HCT116 (cell line): Measurements from ENCODE around the gene FAM171A2. TPM values are rescaled to one million over a fixed set of nuclear protein-coding genes. Genes with fewer than 3 reads are reported as not detected.

Experiments
- ATAC-seq: fragments of 200-7000 bp; cut with Tn5 transposase; 2 replicates; pipeline ENCODE4 v1.9.1; 2020; ENCODE audit warnings: mild to moderate bottlenecking, moderate library complexity
- BruUV-seq: library from RNA; stranded (reverse); fragments of 400-500 nt; replicated peaks from 2 replicates; lab custom pipeline; 2021; lab: Mats Ljungman, UMichigan
- CTCF ChIA-PET: fragments of 300-600 bp; sonication (Branson Sonifier 250); formaldehyde crosslinking; loops from one replicate; lab custom pipeline; 2021; ENCODE audit warnings: antibody characterized with exemption; lab: Charles Lee
- POLR2A ChIA-PET: fragments of 300-600, 350-600 bp; sonication (Branson Sonifier 250); formaldehyde crosslinking; loops from one replicate; lab custom pipeline; 2021; ENCODE audit warnings: antibody characterized with exemption; lab: Charles Lee
- RAD21 ChIA-PET, 2 experiments: fragments of 300-600 bp; sonication (Branson Sonifier 250); formaldehyde crosslinking; loops; one replicate each; lab custom pipeline; 2023; ENCODE audit warnings: low total read pairs in 2 of 2; ENCODE audit not compliant: uncharacterized antibody in 2 of 2, unreplicated experiment in 2 of 2, low non-redundant PET in 1 of 2; lab: Charles Lee
- DNase-seq: peaks from one replicate; pipeline ENCODE4 v3.0.0-alpha.2; 2010; ENCODE audit warnings: low read depth, low spot score
- H2AFZ ChIP-seq: fragments of 200-600 bp; shearing (Covaris generic), sonication (generic); 2 replicates; pipeline ENCODE4 v1.6.1; 2017; ENCODE audit warnings: low read depth, mixed run types, mixed read lengths, antibody characterized with exemption, low read length; ENCODE audit not compliant: poor library complexity, severe bottlenecking
- H3K27ac ChIP-seq: 2 replicates; pipeline ENCODE4 v1.5.1; 2012; ENCODE audit warnings: low read depth, low read length
- H3K27me3 ChIP-seq: fragments of 200-600 bp; sonication (generic); 2 replicates; pipeline ENCODE4 v1.6.1; 2016; ENCODE audit warnings: mixed run types, low read length, mixed read lengths; ENCODE audit not compliant: insufficient read depth
- H3K36me3 ChIP-seq, 2 experiments: fragments of 200-500 bp in 1 of 2; fragments of 200-600 bp in 1 of 2; sonication (Bioruptor generic) in 1 of 2; sonication (generic) in 1 of 2; 2 replicates each; pipeline versions ENCODE4 v1.5.1 to v1.6.1; 2014 to 2016; ENCODE audit warnings: low read length in 2 of 2, inconsistent platforms in 1 of 2, mixed read lengths in 1 of 2, mixed run types in 1 of 2; ENCODE audit not compliant: insufficient read depth in 2 of 2, control insufficient read depth in 1 of 2
- H3K4me1 ChIP-seq, 2 experiments: fragments of 200-600 bp in 1 of 2; sonication (generic) in 1 of 2; 2 replicates each; pipeline versions ENCODE4 v1.5.1 to v1.6.1; 2012 to 2017; ENCODE audit warnings: low read length in 2 of 2, inconsistent platforms in 1 of 2, mild to moderate bottlenecking in 1 of 2, mixed read lengths in 1 of 2, mixed run types in 1 of 2, moderate library complexity in 1 of 2; ENCODE audit not compliant: insufficient read depth in 2 of 2, control insufficient read depth in 1 of 2
- H3K4me2 ChIP-seq: fragments of 200-600 bp; sonication (generic); 2 replicates; pipeline ENCODE4 v1.6.1; 2017; ENCODE audit warnings: mixed run types, low read length, mixed read lengths
- H3K4me3 ChIP-seq, 2 experiments: fragments of 200-600 bp in 1 of 2; sonication (generic) in 1 of 2; replicated peaks in 1 of 2; 2 replicates each; pipeline ENCODE4 v1.5.1; 2011 to 2016; ENCODE audit warnings: low read length in 2 of 2, control low read depth in 1 of 2, low read depth in 1 of 2, mild to moderate bottlenecking in 1 of 2, mixed read lengths in 1 of 2, mixed run types in 1 of 2
- H3K79me2 ChIP-seq: fragments of 200-600 bp; sonication (generic); 2 replicates; pipeline ENCODE4 v1.6.1; 2017; ENCODE audit warnings: mild to moderate bottlenecking, mixed run types, low read length, moderate library complexity, mixed read lengths; ENCODE audit not compliant: insufficient read depth
- H3K9ac ChIP-seq: fragments of 200-600 bp; sonication (generic); 2 replicates; pipeline ENCODE4 v1.6.1; 2016; ENCODE audit warnings: low read length, mixed read lengths
- H3K9me2 ChIP-seq: fragments of 200-600 bp; sonication (generic), shearing (Covaris generic); 2 replicates; pipeline ENCODE4 v1.6.1; 2017; ENCODE audit warnings: mixed run types, mild to moderate bottlenecking, moderate library complexity; ENCODE audit not compliant: insufficient read depth
- H3K9me3 ChIP-seq, 2 experiments: fragments of 200-500 bp in 1 of 2; fragments of 200-600 bp in 1 of 2; sonication (Bioruptor generic) in 1 of 2; sonication (generic) in 1 of 2; 2 replicates each; pipeline ENCODE4 v1.6.1; 2014 to 2017; ENCODE audit warnings: low read length in 2 of 2, mixed read lengths in 2 of 2, inconsistent platforms in 1 of 2, low read depth in 1 of 2, mild to moderate bottlenecking in 1 of 2, mixed run types in 1 of 2, moderate library complexity in 1 of 2; ENCODE audit not compliant: control insufficient read depth in 1 of 2, insufficient read depth in 1 of 2
- H4K20me1 ChIP-seq: fragments of 200-600 bp; sonication (generic), shearing (Covaris generic); 2 replicates; pipeline ENCODE4 v1.6.1; 2017; ENCODE audit warnings: mixed run types, mild to moderate bottlenecking, moderate library complexity; ENCODE audit not compliant: insufficient read depth
- CBX3 ChIP-seq: IDR thresholded peaks from 2 replicates; pipeline ENCODE4 v1.6.1; 2012; ENCODE audit warnings: low read depth
- EGR1 ChIP-seq: IDR thresholded peaks from 2 replicates; pipeline ENCODE4 v1.6.1; 2012; ENCODE audit warnings: low read depth
- ELF1 ChIP-seq: IDR thresholded peaks from 2 replicates; pipeline ENCODE4 v1.6.1; 2012; ENCODE audit warnings: low read depth, borderline replicate concordance
- EZH2 ChIP-seq: fragments of 200-600 bp; sonication (generic); IDR thresholded peaks from 2 replicates; pipeline ENCODE4 v1.6.1; 2017; ENCODE audit warnings: antibody characterized with exemption, mixed run types
- EZH2phosphoT487 ChIP-seq: fragments of 200-600 bp; IDR thresholded peaks from 2 replicates; pipeline ENCODE4 v1.6.1; 2018; ENCODE audit warnings: antibody characterized with exemption, borderline replicate concordance
- FOSL1 ChIP-seq: IDR thresholded peaks from 2 replicates; pipeline ENCODE4 v1.6.1; 2012; ENCODE audit warnings: low read depth
- JUND ChIP-seq: IDR thresholded peaks from 2 replicates; pipeline ENCODE4 v1.6.1; 2012
- POLR2A ChIP-seq: IDR thresholded peaks from 2 replicates; pipeline ENCODE4 v1.7.0; 2011; ENCODE audit warnings: borderline replicate concordance; ENCODE audit not compliant: insufficient read depth, insufficient read length; ENCODE audit errors: extremely low read depth
- POLR2AphosphoS5 ChIP-seq: IDR thresholded peaks from 2 replicates; pipeline ENCODE4 v1.6.1; 2011; ENCODE audit warnings: mild to moderate bottlenecking, low read depth, low read length, moderate library complexity
- RAD21 ChIP-seq: IDR thresholded peaks from 2 replicates; pipeline ENCODE4 v1.6.1; 2012; ENCODE audit warnings: low read depth, mild to moderate bottlenecking
- SIN3A ChIP-seq: IDR thresholded peaks from 2 replicates; pipeline ENCODE4 v1.6.1; 2012; ENCODE audit warnings: low read depth
- SRF ChIP-seq: IDR thresholded peaks from 2 replicates; pipeline ENCODE4 v1.6.1; 2012; ENCODE audit warnings: low read depth
- TCF7L2 ChIP-seq: IDR thresholded peaks from 2 replicates; pipeline ENCODE4 v1.7.0; 2011; ENCODE audit warnings: borderline replicate concordance, inconsistent platforms; ENCODE audit not compliant: insufficient read depth, insufficient read length; ENCODE audit errors: extremely low read depth
- YY1 ChIP-seq: IDR thresholded peaks from 2 replicates; pipeline ENCODE4 v1.6.1; 2011; ENCODE audit warnings: low read length, low read depth, moderate library complexity, mild to moderate bottlenecking; ENCODE audit not compliant: insufficient replicate concordance; ENCODE audit errors: extremely low read depth
- ZFX ChIP-seq: fragments of 450-650 bp; IDR thresholded peaks from 2 replicates; pipeline ENCODE4 v1.6.1; 2017
- intact Hi-C: fragments of 100-400 bp; cut with micrococcal nuclease; formaldehyde crosslinking; loops from 2 replicates; pipeline ENCODE4 v1.10.0; 2022
- total RNA-seq: library from RNA; stranded (reverse); gene quantifications from one replicate; pipeline ENCODE4 v1.2.1, GENCODE V29; 2021; ENCODE audit not compliant: unreplicated experiment
- TF ChIP-seq, protein P1 (sequence below): IDR thresholded peaks from 2 replicates; pipeline ENCODE4 v1.6.1; 2012; ENCODE audit warnings: low read depth
- TF ChIP-seq, protein P2 (sequence below): IDR thresholded peaks from 2 replicates; pipeline ENCODE4 v1.6.1; 2011; ENCODE audit warnings: mild to moderate bottlenecking, low read length, moderate library complexity; ENCODE audit not compliant: insufficient replicate concordance; ENCODE audit errors: extremely low read depth
- TF ChIP-seq, protein P3 (sequence below): IDR thresholded peaks from 2 replicates; pipeline ENCODE4 v1.6.1; 2012
- TF ChIP-seq, protein P4 (sequence below): IDR thresholded peaks from 2 replicates; pipeline ENCODE4 v1.6.1; 2012
- TF ChIP-seq, protein P5 (sequence below), 3 experiments: fragments of 200-600 bp in 1 of 3; sonication (generic) in 1 of 3; IDR thresholded peaks in 2 of 3; conservative IDR thresholded peaks in 1 of 3; 2 replicates each; pipeline ENCODE4 v1.5.1; 2012 to 2017; ENCODE audit warnings: low read depth in 2 of 3, low read length in 2 of 3, antibody characterized with exemption in 1 of 3, borderline replicate concordance in 1 of 3, control low read depth in 1 of 3, mild to moderate bottlenecking in 1 of 3, mixed read lengths in 1 of 3, mixed run types in 1 of 3, moderate library complexity in 1 of 3; ENCODE audit not compliant: insufficient read depth in 1 of 3

Gene FAM171A2
- total RNA-seq, 1 experiment from 2014 or later = 18.0 TPM

DNA sequence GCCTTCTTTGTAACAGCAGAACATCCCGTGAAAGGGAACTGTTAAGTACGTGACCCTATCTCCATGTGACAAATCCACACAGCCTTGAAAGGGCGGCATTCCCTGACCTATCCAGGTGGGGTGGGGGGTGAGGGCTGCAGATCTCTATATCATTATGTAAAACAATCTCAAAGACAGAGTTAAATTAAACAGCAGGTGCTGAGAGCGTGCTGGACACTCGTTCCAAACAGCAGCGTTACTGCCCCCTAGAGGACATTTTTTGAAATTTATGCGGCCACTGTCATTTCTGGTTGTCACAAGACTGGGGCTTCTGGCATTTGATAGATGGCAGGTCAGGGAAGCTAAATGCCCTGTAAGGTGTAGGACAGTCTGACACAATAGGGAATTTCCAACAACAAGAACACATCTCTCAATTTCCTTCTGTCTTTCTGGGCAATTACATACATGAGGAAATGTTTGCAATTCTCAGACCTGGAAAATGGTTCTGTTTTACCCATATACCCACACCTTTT is 32.3 kb downstream of the FAM171A2 start:
- Histone ChIP-seq H2AFZ (peak overlapping the region; percentile 87), H3K27ac (no peak overlapping the region), H3K36me3 (no peaks in the 10 kb centered on the region), H3K9ac (no peak overlapping the region), H3K9me3 (no peaks in the 10 kb centered on the region), H3K79me2 (0 out of 2 replicates have a peak, but pooled peaks cover 2% of the 10 kb centered on the region), H3K9me2 (no peaks in the 10 kb centered on the region), H4K20me1 (no peaks in the 10 kb centered on the region), H3K4me1 (peaks cover 18 to 31% of the 10 kb centered on the region in 2 experiments), H3K4me2 (peak overlapping the region; percentile 55), H3K4me3 (no peak overlapping the region; a peak in 1 of 4 replicates), H3K27me3 (no peaks in the 10 kb centered on the region)
- ATAC-seq = peak; percentile 63
- intact Hi-C loops = loop anchor here (1.0 kb wide), 1 partner anchor 190 kb away; the partner anchor contains the start of gene HROB
- peak; percentile 79 for DNase-seq
- RAD21 ChIA-PET = no interaction called here
- BruUV-seq = no TSS peak
- CTCF ChIA-PET = interaction anchor here (0.8 to 2.3 kb wide), 17 partner anchors 14 to 191 kb away, joined by 3 to 13 read pairs (median 5); partner anchors contain the start of genes FAM171A2 and GRN
- POLR2A ChIA-PET = interaction anchor here (0.8 to 1.5 kb wide), 2 partner anchors 14 to 127 kb away, joined by 4 to 7 read pairs; partner anchors contain the start of gene GRN
- TF ChIP-seq SIN3A = no peak; the same call in 1 of the 2 replicates
- no peak for TF ChIP-seq POLR2AphosphoS5
- no peak for TF ChIP-seq SRF
- TF ChIP-seq, protein P1, sequence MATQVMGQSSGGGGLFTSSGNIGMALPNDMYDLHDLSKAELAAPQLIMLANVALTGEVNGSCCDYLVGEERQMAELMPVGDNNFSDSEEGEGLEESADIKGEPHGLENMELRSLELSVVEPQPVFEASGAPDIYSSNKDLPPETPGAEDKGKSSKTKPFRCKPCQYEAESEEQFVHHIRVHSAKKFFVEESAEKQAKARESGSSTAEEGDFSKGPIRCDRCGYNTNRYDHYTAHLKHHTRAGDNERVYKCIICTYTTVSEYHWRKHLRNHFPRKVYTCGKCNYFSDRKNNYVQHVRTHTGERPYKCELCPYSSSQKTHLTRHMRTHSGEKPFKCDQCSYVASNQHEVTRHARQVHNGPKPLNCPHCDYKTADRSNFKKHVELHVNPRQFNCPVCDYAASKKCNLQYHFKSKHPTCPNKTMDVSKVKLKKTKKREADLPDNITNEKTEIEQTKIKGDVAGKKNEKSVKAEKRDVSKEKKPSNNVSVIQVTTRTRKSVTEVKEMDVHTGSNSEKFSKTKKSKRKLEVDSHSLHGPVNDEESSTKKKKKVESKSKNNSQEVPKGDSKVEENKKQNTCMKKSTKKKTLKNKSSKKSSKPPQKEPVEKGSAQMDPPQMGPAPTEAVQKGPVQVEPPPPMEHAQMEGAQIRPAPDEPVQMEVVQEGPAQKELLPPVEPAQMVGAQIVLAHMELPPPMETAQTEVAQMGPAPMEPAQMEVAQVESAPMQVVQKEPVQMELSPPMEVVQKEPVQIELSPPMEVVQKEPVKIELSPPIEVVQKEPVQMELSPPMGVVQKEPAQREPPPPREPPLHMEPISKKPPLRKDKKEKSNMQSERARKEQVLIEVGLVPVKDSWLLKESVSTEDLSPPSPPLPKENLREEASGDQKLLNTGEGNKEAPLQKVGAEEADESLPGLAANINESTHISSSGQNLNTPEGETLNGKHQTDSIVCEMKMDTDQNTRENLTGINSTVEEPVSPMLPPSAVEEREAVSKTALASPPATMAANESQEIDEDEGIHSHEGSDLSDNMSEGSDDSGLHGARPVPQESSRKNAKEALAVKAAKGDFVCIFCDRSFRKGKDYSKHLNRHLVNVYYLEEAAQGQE = no peak
- TF ChIP-seq, protein P2, sequence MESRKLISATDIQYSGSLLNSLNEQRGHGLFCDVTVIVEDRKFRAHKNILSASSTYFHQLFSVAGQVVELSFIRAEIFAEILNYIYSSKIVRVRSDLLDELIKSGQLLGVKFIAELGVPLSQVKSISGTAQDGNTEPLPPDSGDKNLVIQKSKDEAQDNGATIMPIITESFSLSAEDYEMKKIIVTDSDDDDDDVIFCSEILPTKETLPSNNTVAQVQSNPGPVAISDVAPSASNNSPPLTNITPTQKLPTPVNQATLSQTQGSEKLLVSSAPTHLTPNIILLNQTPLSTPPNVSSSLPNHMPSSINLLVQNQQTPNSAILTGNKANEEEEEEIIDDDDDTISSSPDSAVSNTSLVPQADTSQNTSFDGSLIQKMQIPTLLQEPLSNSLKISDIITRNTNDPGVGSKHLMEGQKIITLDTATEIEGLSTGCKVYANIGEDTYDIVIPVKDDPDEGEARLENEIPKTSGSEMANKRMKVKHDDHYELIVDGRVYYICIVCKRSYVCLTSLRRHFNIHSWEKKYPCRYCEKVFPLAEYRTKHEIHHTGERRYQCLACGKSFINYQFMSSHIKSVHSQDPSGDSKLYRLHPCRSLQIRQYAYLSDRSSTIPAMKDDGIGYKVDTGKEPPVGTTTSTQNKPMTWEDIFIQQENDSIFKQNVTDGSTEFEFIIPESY = peak; percentile 31
- TF ChIP-seq ZFX = no peak
- peak; percentile 85 for TF ChIP-seq RAD21
- TF ChIP-seq CBX3 = peak; percentile 69; the same call in 1 of the 2 replicates
- peak; percentile 43 for TF ChIP-seq YY1
- no peak for TF ChIP-seq JUND
- no peak for TF ChIP-seq TCF7L2
- no peak for TF ChIP-seq POLR2A
- TF ChIP-seq ELF1 = no peak
- TF ChIP-seq EGR1 = no peak
- no peak for TF ChIP-seq EZH2
- TF ChIP-seq FOSL1 = no peak
- TF ChIP-seq EZH2phosphoT487 = no peak
- TF ChIP-seq, protein P3, sequence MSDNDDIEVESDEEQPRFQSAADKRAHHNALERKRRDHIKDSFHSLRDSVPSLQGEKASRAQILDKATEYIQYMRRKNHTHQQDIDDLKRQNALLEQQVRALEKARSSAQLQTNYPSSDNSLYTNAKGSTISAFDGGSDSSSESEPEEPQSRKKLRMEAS = peak; percentile 81
- TF ChIP-seq, protein P4, sequence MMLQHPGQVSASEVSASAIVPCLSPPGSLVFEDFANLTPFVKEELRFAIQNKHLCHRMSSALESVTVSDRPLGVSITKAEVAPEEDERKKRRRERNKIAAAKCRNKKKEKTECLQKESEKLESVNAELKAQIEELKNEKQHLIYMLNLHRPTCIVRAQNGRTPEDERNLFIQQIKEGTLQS = no peak
- TF ChIP-seq, protein P5, sequence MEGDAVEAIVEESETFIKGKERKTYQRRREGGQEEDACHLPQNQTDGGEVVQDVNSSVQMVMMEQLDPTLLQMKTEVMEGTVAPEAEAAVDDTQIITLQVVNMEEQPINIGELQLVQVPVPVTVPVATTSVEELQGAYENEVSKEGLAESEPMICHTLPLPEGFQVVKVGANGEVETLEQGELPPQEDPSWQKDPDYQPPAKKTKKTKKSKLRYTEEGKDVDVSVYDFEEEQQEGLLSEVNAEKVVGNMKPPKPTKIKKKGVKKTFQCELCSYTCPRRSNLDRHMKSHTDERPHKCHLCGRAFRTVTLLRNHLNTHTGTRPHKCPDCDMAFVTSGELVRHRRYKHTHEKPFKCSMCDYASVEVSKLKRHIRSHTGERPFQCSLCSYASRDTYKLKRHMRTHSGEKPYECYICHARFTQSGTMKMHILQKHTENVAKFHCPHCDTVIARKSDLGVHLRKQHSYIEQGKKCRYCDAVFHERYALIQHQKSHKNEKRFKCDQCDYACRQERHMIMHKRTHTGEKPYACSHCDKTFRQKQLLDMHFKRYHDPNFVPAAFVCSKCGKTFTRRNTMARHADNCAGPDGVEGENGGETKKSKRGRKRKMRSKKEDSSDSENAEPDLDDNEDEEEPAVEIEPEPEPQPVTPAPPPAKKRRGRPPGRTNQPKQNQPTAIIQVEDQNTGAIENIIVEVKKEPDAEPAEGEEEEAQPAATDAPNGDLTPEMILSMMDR (IDR thresholded peaks at IDR 0.05 in 2 of 3, conservative IDR thresholded peaks at IDR 0.05 in 1 of 3; ENCODE audit: borderline replicate concordance in 1 of 3, insufficient read depth in 1 of 3, low read depth in 2 of 3, low read length in 2 of 3) = peak; percentile 75 to 93 (median 88)
